GM06990 (cell line): ENCODE results near the gene FLT1.

Source experiments
- DNase-seq: peaks from one replicate; pipeline ENCODE4 v3.0.0-alpha.2; 2011; ENCODE audit not compliant: insufficient read length; ENCODE audit errors: extremely low read depth
- H3K27me3 ChIP-seq: replicated peaks from 2 replicates; pipeline ENCODE4 v1.6.0; 2011; ENCODE audit warnings: low read length; ENCODE audit not compliant: control insufficient read depth, insufficient read depth
- H3K36me3 ChIP-seq: 2 replicates; pipeline ENCODE4 v1.5.1; 2011; ENCODE audit warnings: low read length; ENCODE audit not compliant: control insufficient read depth, insufficient read depth
- H3K4me3 ChIP-seq: replicated peaks from 2 replicates; pipeline ENCODE4 v1.5.1; 2011; ENCODE audit warnings: low read depth, mild to moderate bottlenecking, control low read depth, low read length
- CTCF ChIP-seq: IDR thresholded peaks from 2 replicates; pipeline ENCODE4 v1.5.1; 2011; ENCODE audit warnings: low read length, control low read depth, mild to moderate bottlenecking, inconsistent platforms; ENCODE audit not compliant: insufficient read depth, poor library complexity, severe bottlenecking

The FLT1 gene

GRCh38 chr13:28526876-28527275 is 31.9 kb upstream of the FLT1 start:
- H3K36me3 ChIP-seq, result no peaks in the 10 kb centered on the region
- no peak overlapping the region for H3K4me3 ChIP-seq
- TF ChIP-seq CTCF, result no peak
- H3K27me3 ChIP-seq, result peaks cover 7% of the 10 kb centered on the region
- no peak for DNase-seq

GRCh38 chr13:28522871-28523270 is 27.9 kb upstream of the FLT1 start:
- H3K36me3 ChIP-seq, result no peaks in the 10 kb centered on the region
- H3K27me3 ChIP-seq, result no peaks in the 10 kb centered on the region
- TF ChIP-seq CTCF, result no peak
- no peak for DNase-seq
- H3K4me3 ChIP-seq, result no peak overlapping the region

GRCh38 chr13:28513745-28514144 is 18.8 kb upstream of the FLT1 start:
- H3K27me3 ChIP-seq, result no peaks in the 10 kb centered on the region
- no peaks in the 10 kb centered on the region for H3K36me3 ChIP-seq
- no peak for DNase-seq
- no peak overlapping the region for H3K4me3 ChIP-seq
- no peak for TF ChIP-seq CTCF

GRCh38 chr13:28510542-28510941 is 15.6 kb upstream of the FLT1 start:
- Histone ChIP-seq H3K36me3 (no peaks in the 10 kb centered on the region), H3K27me3 (no peaks in the 10 kb centered on the region), H3K4me3 (no peak overlapping the region)
- TF ChIP-seq CTCF, result no peak
- no peak for DNase-seq

GRCh38 chr13:28510066-28510465 is 15.1 kb upstream of the FLT1 start:
- no peak for TF ChIP-seq CTCF
- H3K4me3 ChIP-seq, result no peak overlapping the region

GRCh38 chr13:28505543-28506135 is 10.7 kb upstream of the FLT1 start:
- Histone ChIP-seq H3K27me3 (no peaks in the 10 kb centered on the region), H3K36me3 (no peaks in the 10 kb centered on the region), H3K4me3 (no peak overlapping the region)
- no peak for DNase-seq
- no peak for TF ChIP-seq CTCF

More at GRCh38 chr13:28510066-28510465, 15.1 kb upstream of the FLT1 start:
- no peak for DNase-seq
- no peaks in the 10 kb centered on the region for H3K36me3 ChIP-seq
- H3K27me3 ChIP-seq, result no peaks in the 10 kb centered on the region
